HPDE6-E6E7 (cell line): ENCODE measurements around the gene TRAK1.
A peak's percentile ranks its signal among the peaks of the same experiment; 100 is the strongest.

ENCODE experiments used
- DNase-seq: peaks from one replicate; pipeline ENCODE4 v3.0.0; 2011; ENCODE audit warnings: missing footprints; ENCODE audit errors: extremely low spot score

Gene TRAK1

DNA sequence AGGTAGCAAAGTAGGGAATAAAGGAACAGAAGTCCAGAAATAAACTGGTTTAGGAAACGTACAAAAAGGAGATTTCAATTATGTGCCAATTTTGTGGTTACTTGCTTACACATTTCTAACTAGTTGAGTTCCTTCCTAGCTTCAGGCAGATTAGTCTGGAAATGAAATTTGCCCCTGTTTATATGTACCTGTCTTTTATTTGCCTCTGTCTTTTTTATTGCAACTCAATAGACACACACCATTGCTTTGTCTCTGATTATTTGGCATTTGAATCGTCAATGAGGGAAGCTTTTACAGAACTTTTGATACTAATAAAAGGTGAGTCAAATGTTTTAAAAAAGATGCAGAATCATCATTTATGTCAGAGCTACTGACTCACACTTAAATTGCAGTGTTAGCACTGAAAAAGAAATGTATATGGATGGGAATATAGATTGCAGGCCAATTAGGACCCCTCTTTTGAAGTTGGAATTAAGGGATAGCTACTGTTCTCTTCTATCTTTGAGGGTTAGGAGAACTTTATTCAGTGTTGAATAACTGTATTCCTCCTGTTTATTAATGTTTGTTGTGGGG, 60.5 kb downstream of the TRAK1 start:
- DNase-seq = no peak

DNA sequence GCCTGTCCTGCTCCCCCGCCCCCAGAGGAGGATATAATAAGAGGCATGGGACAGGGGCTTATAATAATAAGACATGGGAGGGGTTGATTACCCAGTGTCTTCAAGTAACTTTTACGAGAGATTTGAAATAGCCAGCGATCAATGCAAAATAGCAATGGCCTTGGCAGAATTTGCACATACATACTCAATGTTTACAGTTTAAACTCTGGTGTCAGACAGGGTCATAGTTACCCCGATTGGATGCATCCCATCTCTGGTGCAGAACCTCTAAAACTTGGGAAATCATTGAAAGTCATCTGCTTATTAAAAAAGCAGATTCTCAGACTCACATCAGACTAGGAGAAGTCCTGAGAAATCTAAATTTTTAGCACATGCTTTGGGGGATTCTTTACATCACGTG, 61.0 kb downstream of the TRAK1 start:
- DNase-seq = no peak

DNA sequence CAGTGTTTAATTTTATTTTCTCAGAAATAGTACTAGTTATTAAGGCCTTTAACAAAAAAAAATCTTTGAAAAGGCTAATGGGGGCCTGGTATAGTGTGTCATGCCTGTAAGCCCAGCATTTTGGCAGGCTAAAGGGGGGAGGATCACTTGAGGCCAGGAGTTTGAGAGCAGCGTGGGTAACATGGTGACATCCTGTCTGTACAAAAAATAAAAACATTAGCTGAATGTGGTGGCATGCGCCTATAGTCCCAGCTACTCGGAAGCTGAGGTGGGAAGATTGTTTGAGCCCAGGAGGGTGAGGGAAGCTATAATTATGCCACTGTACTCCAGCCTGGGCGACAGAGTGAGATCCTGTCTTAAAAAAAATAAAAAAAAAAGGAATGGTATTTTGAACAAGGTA, 61.9 kb downstream of the TRAK1 start:
- no peak for DNase-seq

DNA sequence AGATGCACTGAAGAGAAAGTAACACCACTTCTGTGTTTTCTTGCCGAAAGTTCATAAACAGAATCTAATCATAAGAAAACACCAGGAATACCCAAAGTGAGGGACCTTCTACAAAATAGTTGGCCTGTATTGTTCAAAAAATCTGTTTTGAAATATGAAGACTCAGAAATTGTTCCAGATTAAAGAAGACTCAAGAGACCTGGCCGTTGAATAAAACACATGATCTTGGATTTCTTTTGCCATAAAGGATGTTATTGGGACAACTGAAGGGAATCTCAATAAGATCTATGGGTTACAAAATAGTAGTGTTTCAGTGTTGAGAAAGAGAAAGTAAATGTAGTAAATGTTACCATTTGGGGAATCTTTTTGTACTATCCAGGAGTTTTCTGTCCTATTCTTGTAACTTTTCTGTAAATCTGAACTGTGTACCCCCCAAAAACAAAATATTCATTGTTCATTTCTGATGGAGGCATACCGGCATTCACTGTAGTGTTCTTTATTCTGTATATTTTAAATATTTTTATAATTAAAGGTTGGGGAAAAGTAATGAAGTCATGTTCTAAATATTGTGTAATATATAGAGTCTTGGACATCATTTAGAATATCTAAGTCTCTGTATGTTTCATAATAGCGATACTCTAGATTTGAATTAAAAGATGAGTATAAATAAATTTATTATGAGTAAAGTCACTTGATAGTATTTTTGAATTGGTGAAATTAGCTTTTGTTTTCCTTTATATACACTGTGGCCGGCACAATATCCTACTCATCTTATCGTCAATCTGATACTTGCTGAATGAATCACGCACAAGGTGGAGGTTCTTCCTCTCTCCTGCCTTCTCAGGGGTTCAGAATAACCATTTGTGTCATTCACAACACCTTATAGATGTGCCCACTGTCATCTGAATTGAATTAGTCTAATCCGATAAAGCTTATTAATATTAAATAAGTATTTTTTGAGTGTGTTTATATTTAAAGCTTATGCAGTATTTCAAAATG, 66.7 kb downstream of the TRAK1 start:
- no peak for DNase-seq

DNA sequence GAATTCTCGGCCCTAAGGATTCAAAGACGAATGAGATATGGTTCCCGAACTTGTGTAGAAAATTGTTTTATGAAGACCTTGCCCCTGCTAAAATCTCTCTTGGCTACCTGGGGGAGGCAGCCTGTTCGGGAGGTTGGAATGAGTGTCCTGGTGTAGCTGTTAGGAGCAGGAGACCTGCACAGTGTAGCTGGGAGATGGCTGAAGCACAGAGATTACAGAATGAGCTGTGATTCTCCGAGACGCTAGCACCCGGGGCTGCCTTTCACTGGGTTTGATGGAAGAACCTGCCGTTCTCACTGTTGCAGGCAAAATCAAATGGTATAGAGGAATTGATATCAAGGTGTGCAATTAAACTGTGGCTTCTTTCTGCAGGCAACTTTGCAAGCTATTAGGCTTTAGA, 68.0 kb downstream of the TRAK1 start:
- no peak for DNase-seq

DNA sequence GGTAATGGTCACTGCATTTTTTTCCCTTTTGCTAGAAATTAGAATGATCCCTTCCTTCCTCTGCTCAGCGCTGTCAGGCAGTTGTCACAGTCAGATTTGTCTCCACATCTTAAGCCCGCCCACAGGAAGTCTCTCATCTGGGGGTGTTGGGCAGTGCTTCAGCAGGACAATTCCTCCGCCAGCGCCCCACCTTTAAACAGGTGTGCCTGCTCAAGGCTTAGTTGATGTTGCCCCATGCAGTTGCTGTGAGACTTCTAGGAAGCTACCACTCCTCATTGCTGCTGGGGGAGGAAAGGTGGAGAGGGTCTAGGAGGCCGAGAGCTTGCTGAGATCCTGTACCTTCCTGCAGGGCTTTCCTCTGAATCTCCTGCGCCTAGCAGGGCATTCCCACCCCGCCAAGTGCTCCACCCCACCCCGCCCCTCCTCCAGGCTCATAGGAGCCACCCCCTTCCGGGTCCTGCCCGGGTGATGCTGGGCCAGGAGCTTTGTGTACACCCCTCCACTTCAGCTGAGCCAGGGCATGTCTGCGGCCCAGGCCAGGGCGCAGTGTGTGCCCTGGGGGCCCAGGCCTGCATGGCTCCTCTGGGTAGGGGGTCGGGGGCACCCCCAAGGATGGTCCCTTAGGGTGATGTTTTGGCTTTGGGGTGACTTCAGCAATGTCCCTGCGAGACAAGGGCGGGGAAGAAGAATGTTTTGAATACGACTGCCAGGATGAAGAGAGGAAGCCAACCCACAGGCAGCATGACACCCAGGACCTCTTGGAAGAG, 68.7 kb downstream of the TRAK1 start:
- peak; percentile 51 for DNase-seq

DNA sequence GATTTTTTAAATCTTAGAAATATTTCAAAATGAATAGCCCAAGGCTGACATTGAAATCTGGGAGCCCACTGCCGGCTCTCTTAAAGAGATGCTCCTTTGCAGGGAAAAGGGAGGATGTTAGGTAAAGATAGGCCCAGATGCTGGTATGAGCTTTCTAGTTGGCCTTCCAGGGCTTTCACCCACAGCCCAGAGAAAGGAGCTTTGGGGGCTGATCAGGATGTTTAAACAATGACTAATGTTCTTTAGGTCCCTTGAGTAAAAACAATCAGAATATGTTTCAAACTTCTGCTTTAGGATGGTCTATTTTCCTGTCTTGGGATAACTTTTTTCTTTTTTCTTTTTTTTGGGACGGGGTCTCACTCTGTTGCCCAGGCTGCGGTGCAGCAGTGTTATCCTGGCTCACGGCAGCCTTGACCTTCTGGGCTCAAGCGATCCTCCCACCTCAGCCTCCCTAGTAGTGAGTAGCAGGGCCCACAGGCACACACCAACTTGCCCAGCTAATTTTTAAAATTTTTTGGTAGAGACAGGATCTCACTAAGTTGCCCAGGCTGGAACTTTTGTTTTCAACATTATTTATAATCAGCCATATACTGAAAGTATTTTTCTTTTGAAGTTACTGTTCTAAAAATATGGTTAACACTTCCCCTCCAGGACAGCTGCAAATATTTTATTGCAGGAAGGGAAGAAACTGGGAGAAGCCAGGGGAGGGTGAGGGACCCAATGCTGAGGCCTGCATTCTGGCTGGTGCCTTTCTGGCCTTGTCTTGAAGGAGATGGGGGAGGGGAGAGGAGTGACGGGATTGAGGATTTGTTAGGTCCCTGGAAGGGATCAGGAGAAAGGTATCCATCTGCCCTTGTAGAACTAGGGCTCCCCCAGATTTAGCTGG, 70.1 kb downstream of the TRAK1 start:
- no peak for DNase-seq

DNA sequence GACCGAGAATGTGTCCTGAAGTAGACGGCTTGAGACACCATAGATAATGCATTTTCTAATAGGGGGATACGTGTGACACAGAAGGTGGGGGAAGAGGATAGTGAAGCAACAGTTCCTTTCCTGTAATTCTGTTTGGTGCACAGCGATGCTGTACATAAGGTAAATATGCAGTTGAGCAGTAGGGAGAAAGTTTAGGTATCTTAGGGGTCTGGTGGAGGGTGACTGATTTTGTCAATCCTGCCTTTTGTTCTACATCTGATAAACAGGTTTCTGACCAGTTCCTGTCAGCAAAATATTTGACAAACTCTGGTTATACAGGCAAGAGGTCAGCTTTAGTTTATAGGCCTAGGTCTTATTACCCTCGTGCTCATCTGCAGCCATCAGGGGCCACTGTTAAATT, 71.3 kb downstream of the TRAK1 start:
- DNase-seq = no peak

DNA sequence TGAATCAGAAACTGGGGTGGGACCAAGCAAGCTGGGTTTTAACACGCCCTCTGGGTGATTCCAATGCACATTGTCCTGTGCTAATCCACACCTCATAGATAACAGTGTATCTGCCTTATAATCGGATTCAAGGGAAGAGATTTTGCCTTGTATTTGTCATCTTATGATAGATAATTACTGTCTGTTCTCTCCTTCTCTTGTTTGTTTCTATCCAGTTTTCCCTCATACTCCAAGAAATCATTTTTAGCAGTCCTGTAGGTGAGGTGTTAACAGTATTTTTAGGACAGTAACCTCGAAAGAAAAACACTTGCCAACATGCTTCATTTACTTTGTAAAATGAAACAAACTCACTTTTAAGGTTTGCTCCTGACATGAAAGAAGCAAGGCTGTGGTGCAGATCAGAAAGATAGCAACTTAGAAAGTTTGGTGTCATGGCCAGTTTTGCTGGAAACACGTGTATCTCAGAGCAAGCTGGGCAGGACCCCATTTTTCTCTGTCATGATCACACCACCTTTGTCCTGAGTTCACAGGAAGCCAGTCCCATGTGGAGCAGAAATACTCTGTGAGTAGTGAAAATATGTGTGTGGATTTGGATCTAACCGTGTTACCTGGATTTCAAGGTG, 72.6 kb downstream of the TRAK1 start:
- no peak for DNase-seq

DNA sequence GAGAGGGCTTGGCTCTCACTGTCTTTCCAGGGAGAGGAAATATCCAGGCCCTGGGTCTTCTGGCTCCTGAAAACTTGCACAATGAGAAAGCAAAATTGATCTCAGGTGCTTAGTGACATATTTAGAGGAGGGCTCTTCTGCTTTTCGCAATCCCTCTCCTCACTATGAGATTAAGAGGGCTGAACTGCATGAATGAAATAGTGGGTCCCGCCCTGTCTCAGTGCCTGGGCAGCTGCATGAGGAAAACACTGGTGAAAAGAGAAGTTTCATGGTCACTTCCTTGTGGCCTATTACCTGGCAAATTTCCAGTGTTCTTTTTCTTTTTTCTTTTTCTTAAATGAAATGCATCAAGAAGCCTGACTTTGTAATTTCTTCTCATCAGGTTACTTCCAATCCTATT, 73.5 kb downstream of the TRAK1 start:
- DNase-seq = no peak

DNA sequence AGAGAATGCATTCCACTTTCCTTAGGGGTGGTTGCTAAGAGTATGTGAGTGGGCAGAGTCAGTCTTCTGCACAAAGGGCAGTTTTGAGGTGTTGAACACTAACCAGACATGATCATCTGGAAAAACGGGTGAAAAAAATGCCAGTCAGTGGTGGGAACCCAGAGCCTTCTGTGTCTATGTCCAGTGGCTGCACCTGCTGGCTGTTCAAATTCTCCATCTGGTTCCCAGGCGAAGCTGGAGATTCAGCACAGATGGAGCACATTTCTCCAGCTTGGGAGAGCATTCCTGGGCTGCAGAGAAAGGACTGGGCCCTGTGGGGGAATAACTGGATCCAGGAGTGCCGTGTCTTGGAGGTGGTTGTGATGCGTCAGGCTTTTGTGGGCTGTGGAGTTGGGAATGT, 74.1 kb downstream of the TRAK1 start:
- no peak for DNase-seq

DNA sequence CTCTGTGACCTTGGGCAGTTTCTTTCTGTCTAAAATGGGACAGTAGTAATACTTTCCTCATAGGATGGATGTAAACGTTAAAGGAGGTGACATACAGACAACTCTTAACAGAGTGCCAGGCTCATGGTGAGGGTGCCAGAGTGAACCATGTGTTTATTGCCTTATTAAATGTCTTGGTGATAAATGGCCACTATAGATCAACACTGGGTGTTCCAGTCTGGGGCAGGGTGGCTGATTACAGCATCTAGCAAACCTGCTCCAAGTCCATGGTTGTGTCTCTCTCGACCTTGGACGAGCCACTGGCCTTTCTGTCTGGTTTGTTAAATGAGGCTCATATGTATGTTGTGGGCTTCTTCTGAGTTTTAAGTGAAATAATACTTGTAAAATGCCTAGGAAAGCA, 75.1 kb downstream of the TRAK1 start:
- no peak for DNase-seq

DNA sequence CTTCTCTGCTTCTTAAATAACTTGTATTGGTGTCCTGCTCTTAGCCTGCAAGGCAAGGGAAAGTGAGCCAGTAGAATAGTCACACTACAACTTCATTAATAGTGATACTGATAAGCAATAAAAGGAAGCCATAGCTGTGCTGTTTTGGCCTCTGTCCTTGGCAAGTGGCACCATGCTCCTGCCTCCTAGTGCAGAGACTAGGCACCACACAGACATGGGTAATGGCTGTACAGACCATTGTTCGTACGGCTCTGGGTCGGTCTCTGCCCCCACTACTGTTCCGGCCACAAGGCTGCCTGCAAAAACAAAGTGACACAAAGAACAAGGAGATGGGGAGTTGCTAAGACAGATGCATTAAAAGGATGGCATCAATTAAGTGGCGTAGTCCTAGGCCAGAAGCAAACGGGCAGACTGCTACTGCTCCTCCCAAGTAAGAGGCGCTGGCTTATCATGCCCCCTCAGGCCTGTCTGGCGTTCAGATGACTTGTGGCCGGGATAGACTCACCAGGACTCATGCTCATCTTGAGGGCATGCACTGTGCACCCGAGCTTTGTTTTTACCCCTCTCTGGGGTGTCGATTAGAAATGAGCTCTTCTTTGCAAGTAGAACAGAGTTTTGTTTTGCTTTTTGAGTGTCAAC, 75.6 kb downstream of the TRAK1 start:
- DNase-seq = no peak

DNA sequence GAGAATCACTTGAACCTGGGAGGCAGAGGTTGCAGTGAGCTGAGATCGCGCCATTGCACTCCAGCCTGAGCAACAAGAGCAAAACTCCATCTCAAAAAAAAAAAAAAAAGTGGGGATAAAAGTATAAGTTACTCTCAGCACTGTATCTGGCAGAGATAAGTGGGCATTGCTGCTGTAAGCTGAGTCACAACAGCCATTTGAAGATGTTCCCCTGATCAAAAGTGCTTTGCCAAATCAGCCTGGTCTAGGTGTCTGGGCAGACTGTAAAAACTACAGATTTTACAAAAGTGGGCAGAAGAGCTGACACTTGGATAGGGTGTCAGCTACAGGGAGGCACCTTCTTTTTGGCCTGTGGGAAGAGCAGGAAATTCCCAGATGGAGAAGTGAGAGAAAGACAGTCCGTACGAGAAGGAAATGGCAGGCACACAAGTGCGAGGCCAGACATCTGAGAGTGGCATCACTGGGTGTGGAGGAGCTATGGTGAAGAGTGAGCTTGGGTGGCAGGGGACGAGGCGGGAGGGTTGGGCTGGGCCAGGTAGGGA, 78.5 kb downstream of the TRAK1 start:
- no peak for DNase-seq

DNA sequence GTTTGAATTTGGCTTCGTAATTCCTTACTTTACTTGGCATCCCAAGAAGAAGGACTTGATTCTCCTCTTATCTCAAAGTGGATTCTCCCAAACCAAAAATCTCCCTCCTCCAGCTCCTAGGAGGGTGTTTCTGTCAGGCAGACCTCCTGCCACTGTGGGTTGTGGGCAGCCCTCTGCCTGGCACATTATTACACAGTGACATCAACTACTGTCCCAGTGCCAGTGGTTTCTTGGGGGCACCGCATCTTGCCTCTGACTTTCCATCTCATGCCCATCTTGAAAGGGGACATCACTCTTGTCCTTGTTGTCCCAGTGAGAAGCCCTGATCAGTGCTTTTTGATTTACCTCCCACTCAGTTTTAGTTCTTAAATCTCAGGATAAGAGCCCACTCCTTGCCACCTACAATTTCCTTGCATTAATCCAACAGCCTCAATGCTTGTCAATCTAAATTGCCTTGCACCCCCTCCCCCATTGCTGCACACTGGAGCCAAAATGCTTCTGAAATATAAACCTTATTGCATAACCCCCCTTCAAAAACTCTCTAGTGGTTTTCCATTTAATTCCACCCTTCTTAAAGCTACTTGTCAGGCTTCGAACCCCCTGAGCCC, 81.0 kb downstream of the TRAK1 start:
- DNase-seq = no peak

DNA sequence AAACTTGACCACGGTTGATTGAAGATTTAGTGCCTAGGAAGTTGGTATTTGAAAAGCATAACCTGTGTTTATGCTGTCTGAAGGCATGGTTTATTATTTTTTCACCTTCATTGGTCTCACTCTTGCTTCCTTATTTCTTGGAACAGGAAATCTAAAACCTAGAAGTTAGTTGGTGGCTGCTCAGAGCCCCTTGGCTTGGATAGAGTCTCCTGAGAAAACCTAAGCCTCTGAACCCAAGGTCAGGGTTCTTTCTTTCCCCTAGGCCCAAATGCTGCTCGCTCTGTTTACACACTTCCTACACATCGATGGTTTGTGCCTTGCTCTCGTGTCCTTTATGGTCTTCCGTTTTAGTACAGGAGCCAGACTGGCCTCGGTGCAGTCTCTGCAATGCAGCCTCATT, 82.2 kb downstream of the TRAK1 start:
- no peak for DNase-seq

DNA sequence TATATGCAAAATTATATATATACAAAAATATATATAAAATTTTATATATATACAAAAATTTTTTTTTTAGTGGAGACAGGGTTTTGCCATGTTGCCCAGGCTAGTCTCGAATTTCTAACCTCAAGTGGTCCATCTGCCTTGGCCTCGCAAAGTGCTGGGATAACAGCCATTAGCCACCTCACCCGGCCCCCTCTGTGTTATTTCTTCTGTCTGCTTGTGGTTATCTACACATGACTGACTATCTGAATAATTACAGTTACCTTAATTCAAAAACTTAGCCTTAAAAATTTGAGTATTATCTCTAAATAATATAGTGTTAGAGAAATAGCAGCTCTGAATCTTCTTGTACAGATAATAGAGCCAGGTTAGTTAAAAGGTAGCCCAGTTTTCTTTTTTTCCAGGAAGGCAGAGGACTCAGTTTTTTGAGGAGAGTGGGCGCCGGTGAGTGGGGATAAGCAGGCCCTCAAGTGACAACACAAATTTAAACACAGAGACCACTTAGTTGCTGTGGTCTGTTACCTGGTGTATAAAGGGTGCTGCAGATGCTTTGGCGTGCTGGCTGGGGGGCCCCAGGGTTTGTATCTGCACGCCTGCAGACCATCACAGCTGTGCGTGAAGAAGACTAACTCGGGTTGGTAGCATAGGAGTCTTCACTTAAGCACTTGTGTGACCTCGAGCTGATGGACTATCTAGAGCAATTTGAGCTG, 83.7 kb downstream of the TRAK1 start:
- no peak for DNase-seq

DNA sequence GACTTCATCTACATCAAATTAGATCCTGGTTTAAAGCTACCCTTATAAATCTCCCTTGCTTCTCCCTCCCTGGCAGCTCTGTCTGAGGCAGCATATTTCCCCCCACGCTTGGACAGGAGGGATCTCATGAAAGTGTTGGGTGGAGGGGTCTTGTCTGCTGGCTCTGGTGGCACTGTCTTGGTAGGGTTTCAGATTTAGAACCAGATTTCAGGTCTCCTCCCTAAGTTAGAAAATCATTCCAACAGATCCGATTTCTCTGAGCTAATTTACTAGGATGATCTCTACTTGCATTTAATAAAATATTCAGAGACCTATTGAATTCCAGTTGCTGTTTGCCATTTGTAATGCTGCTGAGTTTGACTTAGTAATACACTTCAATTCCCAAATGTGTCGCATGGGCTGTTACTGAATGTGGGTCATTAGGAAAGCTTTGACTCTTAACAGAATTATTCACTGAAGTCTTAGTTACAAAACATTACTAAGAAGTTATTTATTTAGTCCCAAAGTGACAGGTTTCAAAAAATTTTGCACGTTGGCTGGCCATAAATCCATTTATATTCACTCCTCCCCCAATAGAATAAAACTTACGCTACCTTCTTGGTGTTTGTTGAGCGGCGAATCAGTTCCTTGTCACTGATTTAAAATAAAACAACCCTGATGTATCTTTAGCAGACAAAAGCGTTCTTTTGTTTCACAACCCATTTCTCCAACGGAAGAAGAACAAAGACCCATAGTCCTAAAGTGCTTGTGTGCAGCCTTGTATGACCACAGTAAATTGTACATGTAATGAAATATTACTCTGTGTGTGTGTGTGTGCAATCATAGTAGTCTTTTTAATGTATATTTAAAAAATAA, 84.5 kb downstream of the TRAK1 start:
- no peak for DNase-seq
